K562 (cell line): ENCODE data around the gene OOSP3.

Experiments
- CCNT2 ChIP-seq: IDR thresholded peaks from 2 replicates; pipeline ENCODE4 v1.6.1; 2011; ENCODE audit warnings: borderline replicate concordance, low read depth, mild to moderate bottlenecking, moderate library complexity, mixed read lengths, low read length; ENCODE audit not compliant: insufficient read length; ENCODE audit errors: extremely low read depth
- CTCF ChIP-seq, 3 experiments: IDR thresholded peaks in 2 of 3; conservative IDR thresholded peaks in 1 of 3; 2 replicates each; pipeline ENCODE4 v1.5.1; 2011 to 2012; ENCODE audit warnings: low read length in 3 of 3, mild to moderate bottlenecking in 3 of 3, control low read depth in 2 of 3, improper control_type of control experiment in 1 of 3, inconsistent platforms in 1 of 3, low read depth in 1 of 3, mixed read lengths in 1 of 3, moderate library complexity in 1 of 3; ENCODE audit not compliant: insufficient read depth in 2 of 3
- MAFK ChIP-seq: IDR thresholded peaks from 2 replicates; pipeline ENCODE4 v1.6.1; 2011; ENCODE audit warnings: low read length, improper control_type of control experiment
- RAD21 ChIP-seq, 2 experiments: fragments of 250-450 bp in 1 of 2; fragments of 450-650 bp in 1 of 2; sonication (Bioruptor Pico) in 1 of 2; formaldehyde crosslinking in 1 of 2; IDR thresholded peaks in 1 of 2; conservative IDR thresholded peaks in 1 of 2; 2 replicates each; pipeline versions ENCODE4 v1.4.0 to v1.8.0; 2020 to 2022; ENCODE audit warnings: mild to moderate bottlenecking in 2 of 2, moderate library complexity in 1 of 2
- RNF2 ChIP-seq: sonication (generic); IDR thresholded peaks from 2 replicates; pipeline ENCODE4 v1.6.1; 2016
- SIX5 ChIP-seq, 2 experiments: IDR thresholded peaks; 2 replicates each; pipeline ENCODE4 v1.6.1; 2011; ENCODE audit warnings: low read length in 2 of 2, borderline replicate concordance in 1 of 2, low read depth in 1 of 2, mild to moderate bottlenecking in 1 of 2, moderate library complexity in 1 of 2; ENCODE audit not compliant: insufficient read depth in 1 of 2
- TARDBP ChIP-seq: fragments of 450-650 bp; IDR thresholded peaks from 2 replicates; pipeline ENCODE4 v1.6.1; 2016
- ZBTB33 ChIP-seq: sonication (generic); formaldehyde crosslinking; IDR thresholded peaks from 2 replicates; pipeline ENCODE4 v1.8.1; 2023; ENCODE audit warnings: mild to moderate bottlenecking, missing genetic modification reagents

- TF ChIP-seq RNF2 (no peak), ZBTB33 (no peak), CTCF (IDR thresholded peaks at IDR 0.05 in 2 of 3, conservative IDR thresholded peaks at IDR 0.05 in 1 of 3; ENCODE audit: insufficient read depth in 2 of 3, low read depth in 1 of 3, low read length in 3 of 3) (no peak), TARDBP (no peak), RAD21 (CRISPR knock-in tag; conservative IDR thresholded peaks at IDR 0.05 in 1 of 2, IDR thresholded peaks at IDR 0.05 in 1 of 2) (no peak), SIX5 (IDR thresholded peaks at IDR 0.05; ENCODE audit: borderline replicate concordance in 1 of 2, insufficient read depth in 1 of 2, low read depth in 1 of 2, low read length in 2 of 2) (no peak), MAFK (no peak), CCNT2 (no peak)
Observed at GRCh38 chr11:59847626-59848025, 31.0 kb upstream of the OOSP3 start.
